Stimulated activated CD4-positive, alpha-beta T cell treated with anti-CD3 and anti-CD28 coated beads, Interleukin-2, amount 100 ng/mL, for 48 hours (primary cell): Measurements from ENCODE around the gene FSHR.

Experiments used
- DNase-seq, 2 donors: peaks; one replicate each; pipeline ENCODE4 v3.0.0-alpha.2; 2020

The FSHR gene, protein sequence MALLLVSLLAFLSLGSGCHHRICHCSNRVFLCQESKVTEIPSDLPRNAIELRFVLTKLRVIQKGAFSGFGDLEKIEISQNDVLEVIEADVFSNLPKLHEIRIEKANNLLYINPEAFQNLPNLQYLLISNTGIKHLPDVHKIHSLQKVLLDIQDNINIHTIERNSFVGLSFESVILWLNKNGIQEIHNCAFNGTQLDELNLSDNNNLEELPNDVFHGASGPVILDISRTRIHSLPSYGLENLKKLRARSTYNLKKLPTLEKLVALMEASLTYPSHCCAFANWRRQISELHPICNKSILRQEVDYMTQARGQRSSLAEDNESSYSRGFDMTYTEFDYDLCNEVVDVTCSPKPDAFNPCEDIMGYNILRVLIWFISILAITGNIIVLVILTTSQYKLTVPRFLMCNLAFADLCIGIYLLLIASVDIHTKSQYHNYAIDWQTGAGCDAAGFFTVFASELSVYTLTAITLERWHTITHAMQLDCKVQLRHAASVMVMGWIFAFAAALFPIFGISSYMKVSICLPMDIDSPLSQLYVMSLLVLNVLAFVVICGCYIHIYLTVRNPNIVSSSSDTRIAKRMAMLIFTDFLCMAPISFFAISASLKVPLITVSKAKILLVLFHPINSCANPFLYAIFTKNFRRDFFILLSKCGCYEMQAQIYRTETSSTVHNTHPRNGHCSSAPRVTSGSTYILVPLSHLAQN

DNA sequence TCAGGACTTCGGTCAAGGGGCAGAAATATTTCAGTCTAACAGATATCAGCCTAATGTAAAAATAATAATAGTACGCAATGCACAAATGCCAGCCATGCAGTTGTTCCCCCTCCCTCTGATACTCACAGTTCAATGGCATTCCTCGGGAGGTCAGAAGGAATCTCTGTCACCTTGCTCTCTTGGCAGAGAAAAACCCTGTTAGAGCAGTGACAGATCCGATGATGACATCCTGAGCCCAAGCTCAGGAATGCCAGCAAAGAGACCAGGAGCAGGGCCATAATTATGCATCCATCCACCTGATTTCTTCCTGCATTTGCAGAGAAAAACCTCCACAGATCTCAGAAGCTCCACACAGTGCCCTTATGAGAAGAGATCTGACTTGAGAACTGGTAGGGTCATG, at the start of gene FSHR:
TSS of gene FSHR (minus strand) at position 376 of the 400 bp plus-strand sequence. CDS start at position 278, 98 bp downstream.
- no peak for DNase-seq

DNA sequence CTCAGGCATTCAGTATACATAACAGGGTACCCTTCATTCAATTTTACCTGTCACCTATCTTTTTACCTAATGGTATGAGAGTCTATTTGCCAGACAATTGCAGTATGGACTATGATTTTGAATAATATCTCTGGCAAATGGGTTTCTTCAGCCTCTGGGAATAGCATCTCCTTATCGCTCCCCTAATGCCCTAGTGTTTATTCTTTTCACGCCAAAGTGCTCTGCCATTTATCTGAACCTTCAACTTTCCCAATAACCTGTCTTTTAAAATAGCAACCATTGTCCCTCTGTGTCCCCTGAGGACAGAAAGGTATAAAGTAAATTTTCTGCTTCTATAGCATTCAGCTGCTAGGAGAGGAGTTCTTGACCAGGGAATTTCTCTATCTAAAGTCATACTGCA, 45.0 kb upstream of the FSHR start:
- no peak for DNase-seq

DNA sequence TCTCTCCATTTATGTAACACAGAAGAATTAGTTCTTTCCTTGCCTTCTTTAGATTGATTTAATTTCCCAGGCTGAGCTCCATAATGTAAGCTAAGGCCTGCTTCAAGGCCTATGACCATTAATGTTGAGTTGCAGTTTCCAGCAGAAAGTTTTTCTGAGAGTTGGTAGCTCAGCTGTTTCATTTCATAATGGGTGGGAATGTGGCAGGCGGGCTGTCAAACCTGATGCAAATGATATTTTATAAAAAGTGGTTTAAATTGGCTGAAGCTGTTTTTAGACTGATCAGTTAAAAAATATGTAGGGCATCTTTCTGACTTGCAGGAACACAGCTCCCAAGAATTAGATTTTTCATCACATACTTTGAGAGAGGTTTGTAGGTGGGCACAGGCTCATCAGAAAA, 40.4 kb upstream of the FSHR start:
- no peak for DNase-seq

DNA sequence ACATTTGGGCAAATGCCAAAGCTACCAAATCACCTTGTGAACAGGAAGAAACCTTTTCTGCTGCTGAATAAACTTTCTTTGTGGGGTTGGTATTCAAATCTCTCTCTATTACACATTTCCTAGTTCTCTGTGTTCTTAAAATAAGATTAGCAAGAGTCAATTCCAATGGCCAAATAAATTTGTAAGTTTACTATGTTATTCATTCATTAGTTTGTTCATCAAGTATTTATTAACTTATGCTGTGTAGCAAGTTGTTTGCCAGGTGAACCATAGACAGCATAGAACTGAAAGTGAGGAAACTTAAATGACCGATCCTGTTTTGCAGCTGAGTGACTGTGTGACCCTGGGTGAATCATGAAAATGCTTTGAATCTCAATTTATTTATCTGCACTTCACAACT, 37.7 kb upstream of the FSHR start:
- DNase-seq: no peak

DNA sequence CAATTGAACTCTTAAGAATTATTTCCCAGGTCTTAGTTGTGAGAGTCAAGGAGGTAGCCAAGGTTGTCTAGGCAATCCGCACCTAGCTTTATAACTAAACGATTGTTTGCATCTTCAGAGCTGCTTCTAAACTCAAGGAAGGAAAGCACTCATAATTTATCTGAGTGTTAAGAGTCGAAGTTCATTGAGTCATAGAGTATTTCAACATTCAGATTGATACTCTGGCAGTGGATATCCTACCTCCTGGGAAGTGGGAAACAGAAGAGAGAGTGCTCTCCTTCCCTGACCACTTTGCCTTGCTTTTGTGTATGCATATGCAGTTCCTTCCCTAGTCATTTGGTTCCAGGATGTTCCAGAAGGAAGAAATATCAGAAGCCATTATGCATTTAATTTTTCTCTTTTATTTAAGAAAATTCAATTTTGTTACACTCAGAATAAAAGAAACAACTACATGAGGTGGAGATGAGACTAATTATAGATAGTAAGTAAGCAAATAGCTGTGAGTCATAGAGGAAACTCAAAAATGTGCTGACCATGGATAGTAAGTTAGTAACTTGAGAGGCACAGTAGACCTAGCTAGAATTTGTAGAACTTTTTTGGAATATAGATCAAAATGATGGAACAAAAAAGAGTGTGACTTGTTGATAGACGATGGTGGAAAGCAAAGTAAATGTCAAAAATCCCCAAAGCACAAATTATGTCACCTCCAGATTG, 35.4 kb upstream of the FSHR start:
- no peak for DNase-seq

DNA sequence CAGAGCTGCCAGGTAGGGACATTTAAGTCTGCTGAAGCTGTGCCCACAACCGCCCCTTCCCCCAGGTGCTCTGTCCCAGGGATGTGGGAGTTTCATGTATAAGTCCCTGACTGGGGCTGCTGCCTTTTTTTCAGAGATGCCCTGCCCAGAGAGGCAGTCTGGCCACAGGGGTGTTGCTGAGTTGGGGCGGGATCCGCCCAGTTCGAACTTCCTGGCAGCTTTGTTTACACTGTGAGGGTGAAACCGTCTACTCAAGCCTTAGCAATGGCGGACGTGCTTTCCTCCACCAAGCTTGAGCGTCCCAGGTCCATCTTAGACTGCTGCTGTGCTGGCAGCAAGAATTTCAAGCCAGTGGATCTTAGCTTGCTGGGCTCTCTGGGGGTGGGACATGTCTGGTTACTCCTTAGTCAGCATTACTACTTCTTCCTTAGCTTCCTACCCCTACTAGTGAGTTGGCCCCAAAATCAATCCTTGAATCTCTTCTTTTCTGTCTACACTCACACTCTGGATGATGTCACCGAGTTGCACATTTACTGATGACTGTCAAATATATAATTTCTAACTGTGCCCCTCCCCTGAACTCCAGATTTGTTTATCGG, 31.8 kb upstream of the FSHR start:
- no peak for DNase-seq

DNA sequence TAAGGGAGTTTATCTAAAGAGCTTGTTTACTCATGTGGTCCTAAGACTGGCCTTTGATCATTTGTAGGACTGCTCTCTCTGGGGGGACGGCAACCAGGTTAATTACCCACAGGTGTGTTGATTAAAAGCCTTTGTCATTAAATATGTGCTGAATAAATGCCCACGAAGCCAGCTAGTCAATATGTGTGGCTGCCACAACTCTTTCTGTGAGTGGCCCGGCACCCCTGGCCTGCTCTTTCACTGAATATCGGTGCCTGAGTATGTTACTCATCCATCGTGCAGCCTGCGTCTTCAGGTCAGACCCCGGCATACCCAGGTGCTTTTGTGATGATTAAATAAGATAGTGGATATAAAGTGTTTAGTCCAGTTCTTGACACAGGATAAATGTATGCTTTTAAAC, 24.3 kb upstream of the FSHR start:
- DNase-seq: no peak

DNA sequence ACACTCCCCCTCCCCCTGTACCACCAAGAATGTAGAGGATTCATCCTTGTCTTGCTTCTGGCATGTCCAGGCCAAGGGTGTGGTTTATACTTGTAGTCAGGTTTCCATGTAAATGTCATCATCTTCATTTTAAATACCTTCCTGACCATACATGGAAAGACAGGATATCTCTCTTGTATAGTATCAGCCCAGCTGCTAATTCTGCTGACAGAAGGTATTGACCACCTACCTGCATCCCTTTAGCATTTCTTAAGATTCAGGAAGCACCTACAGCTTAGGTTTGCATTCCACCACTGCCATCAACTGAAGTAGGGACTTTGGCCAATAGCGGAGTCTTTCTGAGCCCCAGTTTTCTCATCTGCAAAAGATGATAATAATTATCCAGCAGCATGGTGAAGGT, 22.9 kb upstream of the FSHR start:
- no peak for DNase-seq

DNA sequence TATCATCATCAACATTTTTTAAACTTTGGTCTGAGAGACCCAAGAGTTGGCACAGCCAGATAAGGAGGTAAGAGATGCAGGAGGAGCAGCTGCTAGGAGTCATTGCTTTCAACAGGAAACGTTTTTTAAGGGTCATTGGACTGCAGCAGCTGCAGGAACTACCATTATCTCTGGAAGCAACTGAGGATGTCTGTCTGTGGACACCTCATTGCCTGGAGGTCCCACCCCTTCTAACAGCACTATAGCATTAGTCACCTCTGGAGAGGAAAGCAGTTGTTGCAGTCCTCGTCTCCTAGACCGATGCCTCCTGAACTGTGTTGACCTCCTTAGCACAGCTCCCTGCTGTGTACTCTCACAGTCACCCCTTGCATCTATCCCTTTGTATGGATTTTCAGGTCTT, 21.5 kb upstream of the FSHR start:
- DNase-seq: no peak

DNA sequence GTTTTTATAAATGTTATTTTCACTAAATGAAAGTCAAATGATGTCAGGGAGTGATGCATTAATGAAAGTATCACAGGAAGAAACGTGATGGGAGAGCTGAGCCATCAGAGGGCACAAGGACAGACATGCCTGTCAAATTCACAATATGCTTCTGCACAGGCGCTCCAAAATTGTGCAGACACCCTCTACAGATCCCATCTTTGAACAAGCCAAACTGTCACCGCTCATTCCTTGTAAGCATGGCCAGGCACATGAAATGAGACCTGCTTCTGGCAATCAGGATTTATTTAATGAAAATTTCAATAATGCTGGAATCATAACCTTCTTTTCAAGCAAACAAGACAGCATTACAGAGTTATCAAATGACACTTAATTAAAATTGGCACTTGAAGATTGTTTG, 20.4 kb upstream of the FSHR start:
- DNase-seq: no peak

DNA sequence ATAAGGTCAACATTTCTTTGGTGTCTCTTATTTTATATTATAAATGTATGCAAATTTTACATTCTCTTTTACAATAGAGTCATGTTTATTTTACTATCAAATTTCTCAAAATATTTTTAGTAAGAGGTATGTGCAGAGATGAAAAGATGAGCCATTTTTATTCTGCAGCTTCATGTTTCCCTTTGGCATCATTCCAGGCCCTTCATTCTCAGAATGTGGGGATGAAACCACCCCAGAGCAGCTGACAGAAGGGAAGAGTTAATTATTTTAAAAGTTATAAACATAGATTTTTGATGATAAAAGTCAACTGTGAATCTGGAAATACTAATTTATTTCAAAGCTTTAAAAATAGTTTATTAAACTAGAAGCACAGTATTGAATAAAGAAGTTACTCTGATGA, 12.8 kb upstream of the FSHR start:
- DNase-seq: no peak

DNA sequence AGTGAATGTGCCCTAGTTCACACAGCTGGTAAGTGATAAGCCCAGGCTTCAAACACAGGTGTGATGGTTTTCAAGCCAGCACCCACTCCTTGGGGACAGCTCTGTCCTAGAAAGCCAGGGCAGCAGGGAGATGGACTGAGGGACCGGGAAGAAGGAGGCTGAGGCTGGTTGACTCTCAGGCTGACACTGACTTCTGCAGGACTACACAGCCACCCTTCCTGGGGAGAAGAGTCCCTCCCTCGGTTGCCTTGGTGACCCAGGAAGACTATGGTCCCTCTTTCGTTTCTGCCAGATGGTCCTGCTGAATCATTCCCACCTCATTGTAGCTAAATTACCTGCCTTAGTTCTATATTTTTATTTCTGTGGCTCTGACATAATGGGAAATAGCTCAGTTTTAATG, 11.3 kb upstream of the FSHR start:
- DNase-seq: no peak

DNA sequence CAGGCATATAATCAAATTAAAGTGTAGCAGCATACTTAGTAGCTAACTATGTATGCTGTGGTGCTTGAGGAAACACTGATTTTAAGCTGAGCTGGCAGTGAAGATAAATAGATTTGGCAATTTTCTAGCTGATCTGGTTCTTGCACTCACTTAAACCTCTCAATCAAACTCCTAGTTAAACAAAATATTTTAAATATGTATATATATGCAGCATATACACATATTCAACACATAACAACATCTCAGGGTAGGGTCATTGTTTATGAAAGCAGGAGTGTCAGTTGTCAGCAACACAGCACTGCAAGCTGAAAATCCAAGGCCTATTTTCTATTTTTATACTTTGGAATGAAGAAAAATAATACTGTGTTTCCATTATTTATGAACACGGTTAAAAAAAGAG, 10.4 kb upstream of the FSHR start:
- no peak for DNase-seq

DNA sequence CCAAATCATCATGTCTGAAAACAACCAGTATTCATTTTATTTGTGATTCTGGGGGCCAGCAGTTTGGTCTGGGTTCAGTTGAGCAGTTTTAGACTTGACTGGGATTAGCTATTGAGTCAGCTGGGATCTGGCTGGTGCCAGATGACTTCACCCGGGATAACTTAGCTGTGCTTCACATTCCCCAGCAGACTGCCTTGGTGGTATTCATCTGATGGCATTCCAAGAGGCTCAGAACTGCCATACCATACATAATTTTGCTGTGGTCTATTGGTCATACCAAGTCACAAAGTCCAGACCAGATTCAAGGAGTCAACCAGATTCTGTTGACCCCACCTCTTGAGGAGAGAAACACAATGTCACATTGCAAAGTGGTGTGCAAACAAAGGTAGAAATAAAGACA, 7.8 kb upstream of the FSHR start:
- DNase-seq: no peak

DNA sequence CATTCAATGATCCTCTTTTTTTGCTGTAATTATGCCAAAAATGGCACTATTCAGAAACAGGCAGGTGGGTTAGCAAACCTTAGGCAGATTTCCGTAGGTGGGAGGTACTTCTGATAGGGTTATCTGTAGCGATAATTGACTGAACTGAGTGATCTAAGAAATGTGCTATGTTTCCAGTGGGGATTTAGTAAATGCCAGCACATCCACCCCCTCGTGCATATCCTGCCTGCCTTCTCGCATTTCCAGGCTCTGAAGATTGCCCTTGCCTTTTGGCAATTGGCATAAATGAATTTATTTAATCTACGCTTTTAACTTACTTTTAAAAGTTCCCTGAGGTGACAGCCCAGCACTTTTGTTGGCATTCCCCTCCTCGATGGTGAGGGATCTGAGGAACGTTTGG, 576 bp upstream of the FSHR start:
- no peak for DNase-seq

DNA sequence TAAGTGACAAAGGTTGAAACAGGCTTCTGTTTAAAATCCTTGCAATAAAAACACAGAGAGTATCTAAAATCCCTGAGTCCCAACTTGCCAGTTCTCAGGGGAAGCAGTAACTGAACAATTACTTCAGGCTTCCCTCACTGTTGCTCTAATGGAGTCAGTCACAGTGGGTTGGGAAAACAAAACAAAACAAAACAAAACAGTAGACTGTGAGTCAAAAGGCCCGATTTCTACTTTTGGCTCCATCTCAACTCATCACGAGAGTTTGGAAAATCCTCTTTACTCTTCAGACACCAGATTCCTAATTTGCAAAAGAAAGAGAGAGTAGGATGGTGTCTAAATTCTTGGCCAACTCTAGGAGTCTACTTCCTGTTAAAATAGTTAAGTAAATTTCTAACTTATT, 1.1 kb downstream of the FSHR start:
- DNase-seq: no peak

DNA sequence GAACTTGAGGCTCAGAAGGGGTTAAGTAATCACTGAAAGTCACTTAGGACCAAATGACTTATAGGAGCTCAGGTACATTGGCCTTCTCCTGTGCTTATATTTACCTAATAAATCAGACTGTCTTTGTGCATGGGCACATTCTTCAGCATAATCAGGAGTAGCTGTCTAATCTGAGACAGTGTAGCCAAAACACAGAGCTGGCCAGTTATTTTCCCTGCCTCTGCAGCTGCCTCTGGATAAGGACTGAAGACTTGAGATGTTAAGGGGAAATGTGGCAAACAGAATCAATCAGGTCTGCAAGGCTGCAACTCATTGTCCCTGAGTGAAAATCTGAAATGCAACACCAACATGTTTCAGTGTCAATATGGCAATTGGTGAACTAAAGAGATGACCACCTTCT, 1.5 kb downstream of the FSHR start:
- DNase-seq: no peak

DNA sequence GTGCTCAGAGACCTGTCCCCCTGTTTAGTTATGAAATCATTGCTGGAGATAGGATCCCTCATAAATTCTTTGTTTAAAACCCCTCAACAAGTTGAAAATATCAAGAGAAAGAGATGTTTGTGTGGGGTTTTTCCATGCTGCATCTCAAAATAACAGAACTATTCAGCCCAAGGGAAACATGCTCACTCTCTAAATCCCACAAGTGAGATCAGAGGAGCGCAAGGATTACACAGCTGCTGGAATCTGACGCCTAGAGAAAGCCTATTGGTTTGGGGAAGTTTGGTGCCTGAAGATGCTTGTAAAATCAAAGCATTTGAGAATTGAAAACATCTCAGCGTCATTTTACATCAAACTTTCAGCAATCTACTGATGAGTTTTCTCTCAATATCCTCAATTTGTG, 7.9 kb downstream of the FSHR start:
- no peak for DNase-seq

DNA sequence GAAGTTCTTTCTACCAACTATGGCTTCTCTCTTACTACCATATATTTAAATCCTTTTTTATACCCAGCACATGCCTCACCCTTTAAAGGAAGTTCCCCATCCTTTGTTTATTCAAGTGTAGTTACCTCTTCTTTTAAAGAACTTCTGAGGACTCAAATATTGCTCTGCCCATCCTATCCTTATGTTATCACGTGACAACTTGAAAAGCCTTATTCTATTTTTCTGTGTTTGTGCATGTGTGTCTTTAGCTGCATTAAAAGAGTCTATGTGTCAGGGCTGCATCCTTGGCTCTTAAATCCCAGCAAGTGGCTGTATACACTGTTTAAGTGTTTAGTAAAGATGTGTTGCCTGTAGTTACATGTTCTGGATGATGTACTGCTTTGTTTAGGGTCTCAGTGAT, 22.5 kb downstream of the FSHR start:
- no peak for DNase-seq

DNA sequence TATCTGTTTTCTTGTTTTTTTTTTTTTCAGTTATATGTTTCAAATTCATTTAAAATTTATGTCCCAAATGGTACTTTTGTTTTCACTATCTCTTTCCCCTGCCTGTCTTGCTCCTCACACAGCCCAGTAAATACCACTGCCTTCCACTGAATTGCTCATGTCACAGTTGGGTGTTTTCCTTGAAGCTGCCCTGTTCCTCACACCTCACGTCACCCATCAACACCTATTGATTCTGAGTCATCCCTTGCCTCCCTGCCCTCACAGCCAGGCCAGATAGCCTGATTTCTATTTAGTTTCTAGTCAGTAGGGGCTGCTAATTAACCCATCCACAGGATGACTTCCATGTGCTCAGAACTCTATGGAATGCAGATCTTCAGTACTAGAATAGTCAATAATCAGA, 25.3 kb downstream of the FSHR start:
- DNase-seq: no peak

DNA sequence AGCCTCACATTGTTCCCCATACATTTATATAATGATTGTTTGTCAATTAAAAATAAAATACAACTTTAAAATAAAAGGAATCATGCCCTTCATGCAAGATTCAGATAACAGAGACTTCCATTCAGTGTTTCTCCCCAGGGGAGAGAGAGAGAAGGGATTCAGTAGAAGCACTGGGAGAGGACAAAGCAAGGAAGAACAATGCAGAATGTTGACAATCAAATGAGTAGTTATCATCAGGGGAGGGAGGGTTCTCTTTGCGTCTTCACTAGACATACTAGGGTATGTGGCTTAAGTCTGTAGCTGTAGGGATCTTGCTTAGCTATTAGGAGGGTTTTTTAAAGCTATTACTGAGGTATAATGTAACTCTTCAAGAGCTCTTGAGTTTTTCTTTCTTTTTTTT, 30.7 kb downstream of the FSHR start:
- DNase-seq: no peak

DNA sequence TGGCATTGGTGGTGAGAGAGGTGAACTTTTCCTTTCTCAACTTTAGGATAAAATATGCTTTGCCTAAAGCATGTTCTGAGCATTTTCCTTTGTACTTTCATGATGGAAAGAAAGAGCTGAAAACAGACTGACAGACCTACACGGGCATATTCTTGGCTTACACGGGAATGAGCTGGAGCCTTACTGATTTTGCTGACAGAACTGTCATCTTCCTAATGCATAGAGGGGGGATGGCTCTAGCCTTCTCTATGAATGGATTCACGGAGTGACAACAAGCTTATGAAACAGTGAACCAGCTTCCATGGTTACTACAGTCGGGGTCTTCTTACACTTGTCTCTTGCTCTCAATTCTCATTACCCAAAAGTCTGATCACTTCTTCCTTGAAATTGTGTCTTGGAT, 32.2 kb downstream of the FSHR start:
- no peak for DNase-seq

DNA sequence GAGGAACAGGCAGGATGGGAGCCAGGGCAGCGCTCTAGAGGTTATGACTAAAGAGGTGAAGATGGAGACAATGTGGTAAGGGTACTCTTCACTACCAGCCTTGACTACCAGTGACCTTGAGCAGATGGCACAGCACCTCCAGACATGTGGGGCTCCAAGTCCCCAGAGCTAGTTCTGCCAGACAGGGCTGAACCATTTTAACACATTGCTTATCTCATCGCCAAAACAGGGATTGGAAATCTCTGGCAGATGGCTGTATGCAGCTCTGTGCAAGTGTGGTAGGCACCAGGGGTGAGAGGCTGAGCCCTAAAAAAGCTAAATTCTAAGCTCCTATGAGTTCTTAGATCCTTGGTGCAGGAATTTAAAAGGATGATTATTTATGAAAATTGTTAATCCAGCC, 41.3 kb downstream of the FSHR start:
- DNase-seq: no peak

DNA sequence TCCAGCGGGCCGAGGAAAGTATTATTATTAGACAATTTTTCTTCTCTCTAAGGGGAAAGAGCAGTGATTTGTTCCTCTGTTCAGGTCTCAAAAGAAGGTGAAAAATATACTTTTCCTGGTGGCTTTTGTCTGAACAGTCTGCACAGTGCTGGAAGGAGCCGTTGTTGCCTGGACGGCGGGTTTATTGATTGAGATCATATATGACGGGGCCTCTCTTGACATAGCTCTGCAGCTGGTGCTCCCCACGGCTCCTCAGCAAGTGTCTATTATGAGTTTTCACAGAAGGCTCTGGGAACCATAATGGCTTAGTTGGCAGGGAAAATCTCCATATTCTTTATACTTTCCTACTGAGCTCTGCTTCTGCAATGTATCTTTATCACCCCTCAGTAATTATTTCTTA, 42.9 kb downstream of the FSHR start:
- no peak for DNase-seq
